HepG2 (cell line): ENCODE measurements around the gene TMEM131.

ENCODE experiments used
- ADNP ChIP-seq: sonication (generic); formaldehyde crosslinking; IDR thresholded peaks from 2 replicates; pipeline ENCODE4 v1.4.0; 2020; ENCODE audit warnings: missing genetic modification reagents
- AHDC1 ChIP-seq: sonication (generic); formaldehyde crosslinking; IDR thresholded peaks from 2 replicates; pipeline ENCODE4 v1.5.1; 2020; ENCODE audit warnings: mild to moderate bottlenecking, missing genetic modification reagents, borderline replicate concordance
- CEBPB ChIP-seq: IDR thresholded peaks from 2 replicates; pipeline ENCODE4 v1.6.1; 2011; ENCODE audit warnings: low read depth, low read length, improper control_type of control experiment, borderline replicate concordance
- IRF2 ChIP-seq: IDR thresholded peaks from 2 replicates; pipeline ENCODE4 v1.6.1; 2018; ENCODE audit warnings: missing genetic modification reagents, missing compliant biosample characterization
- KDM1A ChIP-seq: IDR thresholded peaks from 2 replicates; pipeline ENCODE4 v1.6.1; 2016; ENCODE audit warnings: missing compliant biosample characterization
- NCOA2 ChIP-seq: sonication (generic); formaldehyde crosslinking; IDR thresholded peaks from 2 replicates; pipeline ENCODE4 v1.8.0; 2022; ENCODE audit warnings: inconsistent platforms
- STAG1 ChIP-seq: sonication (generic); formaldehyde crosslinking; IDR thresholded peaks from 2 replicates; pipeline ENCODE4 v1.4.0; 2020; ENCODE audit warnings: missing genetic modification reagents

DNA sequence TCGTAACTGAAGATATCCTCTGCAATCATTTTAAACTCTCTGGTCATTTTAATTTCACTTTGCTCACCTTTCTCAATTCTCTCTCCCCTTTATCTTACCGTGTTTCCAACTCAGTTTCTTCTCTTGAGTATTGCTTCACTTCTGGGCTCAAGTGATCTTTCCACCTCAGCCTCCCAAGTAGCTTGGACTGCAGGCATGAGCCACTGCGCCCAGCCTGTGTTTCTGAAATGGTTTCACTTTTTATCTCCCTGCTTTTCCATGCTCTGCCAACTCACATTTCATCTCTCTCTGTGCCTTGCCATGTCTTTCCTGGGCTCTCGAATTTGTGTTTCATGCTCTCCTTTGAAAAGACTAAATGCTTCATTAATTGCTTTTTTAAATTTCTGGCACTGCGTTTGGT lies 30.5 kb upstream of the TMEM131 start:
- TF ChIP-seq STAG1 (CRISPR knock-in tag) (no peak), KDM1A (CRISPR knock-in tag) (no peak), IRF2 (CRISPR knock-in tag) (no peak), AHDC1 (CRISPR knock-in tag) (no peak), CEBPB (no peak), NCOA2 (no peak), ADNP (no peak)
